HepG2 (cell line): ENCODE measurements around the gene OTOP2. TPM values are rescaled to one million over a fixed set of nuclear protein-coding genes. Genes with fewer than 3 reads are reported as not detected.

Source experiments
- ATAD3A ChIP-seq: sonication (generic); formaldehyde crosslinking; IDR thresholded peaks from 2 replicates; pipeline ENCODE4 v1.4.0; 2020; ENCODE audit warnings: missing genetic modification reagents
- CAMTA2 ChIP-seq: sonication (generic); formaldehyde crosslinking; IDR thresholded peaks from 2 replicates; pipeline ENCODE4 v1.4.0; 2020; ENCODE audit warnings: mild to moderate bottlenecking, missing genetic modification reagents, borderline replicate concordance
- MYPOP ChIP-seq: sonication (generic); formaldehyde crosslinking; IDR thresholded peaks from 2 replicates; pipeline ENCODE4 v1.8.1; 2023; ENCODE audit warnings: mild to moderate bottlenecking, moderate library complexity, missing genetic modification reagents
- NR0B2 ChIP-seq: sonication (generic); formaldehyde crosslinking; IDR thresholded peaks from 2 replicates; pipeline ENCODE4 v1.4.0; 2020; ENCODE audit warnings: mild to moderate bottlenecking, missing genetic modification reagents
- TOPORS ChIP-seq: sonication (generic); formaldehyde crosslinking; IDR thresholded peaks from 2 replicates; pipeline ENCODE4 v1.8.0; 2023; ENCODE audit warnings: mild to moderate bottlenecking, missing genetic modification reagents
- ZBTB37 ChIP-seq: sonication (generic); formaldehyde crosslinking; IDR thresholded peaks from 2 replicates; pipeline ENCODE4 v1.4.0; 2020; ENCODE audit warnings: mild to moderate bottlenecking, missing genetic modification reagents
- ZBTB39 ChIP-seq: sonication (generic); formaldehyde crosslinking; IDR thresholded peaks from 2 replicates; pipeline ENCODE4 v1.5.0; 2020; ENCODE audit warnings: missing genetic modification reagents
- ZNF496 ChIP-seq: sonication (generic); formaldehyde crosslinking; IDR thresholded peaks from 2 replicates; pipeline ENCODE4 v1.8.1; 2023; ENCODE audit warnings: mild to moderate bottlenecking, moderate library complexity, missing genetic modification reagents; ENCODE audit not compliant: insufficient replicate concordance
- ZNF564 ChIP-seq: sonication (generic); formaldehyde crosslinking; IDR thresholded peaks from 2 replicates; pipeline ENCODE4 v1.8.1; 2023; ENCODE audit warnings: mild to moderate bottlenecking, missing genetic modification reagents
- polyA plus RNA-seq, 8 experiments: library from polyadenylated mRNA; depleted of rRNA in 3 of 8; stranded (reverse) in 7 of 8; unstranded in 1 of 8; fragments of >200 nt; fragmentation: Illumina TruSeq in 4 of 8; extraction: Trizol in 4 of 8; gene quantifications; 2 replicates each; pipeline versions ENCODE4 v1.2.1 to v1.2.3, GENCODE V29; 2011 to 2016; ENCODE audit warnings: low read depth in 4 of 8, missing spikeins in 1 of 8, mixed read lengths in 1 of 8; ENCODE audit not compliant: insufficient read depth in 1 of 8
- total RNA-seq, 5 experiments: library from RNA; depleted of rRNA; stranded (reverse); fragments of >200 nt; fragmentation: Illumina TruSeq; extraction: Trizol; gene quantifications; 2 replicates each; pipeline ENCODE4 v1.2.3, GENCODE V29; 2016; ENCODE audit warnings: low read depth in 1 of 5

The OTOP2 gene
- total and polyA plus RNA-seq, 2 of the 13 experiments (the other 11 are each of a cell fraction or from before 2014, with no cell fraction given) = not detected

GRCh38 chr17:74972973-74973328 lies 48.9 kb downstream of the OTOP2 start (continued):
- TF ChIP-seq ZBTB37 (CRISPR knock-in tag) (0 out of 2 replicates have a peak, but pooled peaks have one; percentile 22), ZNF564 (CRISPR knock-in tag) (no peak), CAMTA2 (CRISPR knock-in tag) (peak; percentile 27; the same call in 1 of the 2 replicates), NR0B2 (CRISPR knock-in tag) (peak; percentile 36; the same call in 1 of the 2 replicates), ATAD3A (CRISPR knock-in tag) (no peak), TOPORS (CRISPR knock-in tag) (0 out of 2 replicates have a peak, but pooled peaks have one; percentile 13), ZBTB39 (CRISPR knock-in tag) (no peak), MYPOP (CRISPR knock-in tag) (no peak), ZNF496 (CRISPR knock-in tag) (no peak)
